ENCODE data around the gene SIGLEC12.

DNA sequence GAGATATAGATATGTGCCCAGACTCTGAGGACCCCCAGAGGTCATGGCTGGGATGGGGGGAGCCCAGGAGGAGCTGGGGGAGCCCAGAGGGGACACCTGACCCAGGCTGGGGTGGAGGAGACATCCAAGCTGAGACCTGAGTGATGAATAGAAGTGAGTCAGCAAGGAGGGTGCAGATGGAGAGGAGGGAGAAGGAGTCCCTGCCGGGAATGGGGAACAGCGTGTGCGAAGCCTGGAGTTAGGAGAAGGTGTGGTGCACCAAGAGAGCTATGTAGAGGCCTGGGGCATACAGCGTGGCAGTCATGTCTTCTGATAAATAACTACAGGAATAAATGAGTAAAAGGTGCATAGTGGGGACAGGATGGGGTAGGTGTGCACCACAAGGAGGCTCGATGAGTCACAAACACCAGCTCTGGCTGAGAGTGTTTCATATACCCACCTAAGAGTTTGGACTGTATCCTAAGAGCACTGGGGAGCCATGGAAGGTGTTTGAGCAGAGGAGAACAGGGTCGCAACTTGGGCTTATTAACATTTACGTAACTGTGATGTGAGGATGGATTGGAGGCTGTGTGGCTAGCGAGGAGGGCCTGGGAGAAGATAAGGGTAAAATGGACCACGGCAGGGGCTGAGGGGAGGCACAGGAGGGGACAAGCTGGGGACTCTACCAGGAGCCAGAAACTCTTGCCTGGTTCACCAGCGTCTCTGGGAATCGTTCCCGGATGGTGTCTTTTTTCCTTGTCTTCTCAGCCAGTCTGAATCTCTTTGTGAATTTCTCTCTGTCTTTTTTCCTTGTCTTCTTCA lies 21.9 kb downstream of the SIGLEC12 start:
- TF ChIP-seq, protein P1, sequence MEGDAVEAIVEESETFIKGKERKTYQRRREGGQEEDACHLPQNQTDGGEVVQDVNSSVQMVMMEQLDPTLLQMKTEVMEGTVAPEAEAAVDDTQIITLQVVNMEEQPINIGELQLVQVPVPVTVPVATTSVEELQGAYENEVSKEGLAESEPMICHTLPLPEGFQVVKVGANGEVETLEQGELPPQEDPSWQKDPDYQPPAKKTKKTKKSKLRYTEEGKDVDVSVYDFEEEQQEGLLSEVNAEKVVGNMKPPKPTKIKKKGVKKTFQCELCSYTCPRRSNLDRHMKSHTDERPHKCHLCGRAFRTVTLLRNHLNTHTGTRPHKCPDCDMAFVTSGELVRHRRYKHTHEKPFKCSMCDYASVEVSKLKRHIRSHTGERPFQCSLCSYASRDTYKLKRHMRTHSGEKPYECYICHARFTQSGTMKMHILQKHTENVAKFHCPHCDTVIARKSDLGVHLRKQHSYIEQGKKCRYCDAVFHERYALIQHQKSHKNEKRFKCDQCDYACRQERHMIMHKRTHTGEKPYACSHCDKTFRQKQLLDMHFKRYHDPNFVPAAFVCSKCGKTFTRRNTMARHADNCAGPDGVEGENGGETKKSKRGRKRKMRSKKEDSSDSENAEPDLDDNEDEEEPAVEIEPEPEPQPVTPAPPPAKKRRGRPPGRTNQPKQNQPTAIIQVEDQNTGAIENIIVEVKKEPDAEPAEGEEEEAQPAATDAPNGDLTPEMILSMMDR (optimal IDR thresholded peaks at IDR 0.05 in 1 of 3, IDR thresholded peaks at IDR 0.05 in 1 of 3, conservative IDR thresholded peaks at IDR 0.05 in 1 of 3; ENCODE audit: extremely low read depth in 1 of 3, insufficient read depth in 2 of 3, low read length in 3 of 3): no peak
- no peak for TF ChIP-seq EZH2 (IDR thresholded peaks at IDR 0.05; ENCODE audit: low read length)

Measured in keratinocyte (primary cell).